ENCODE data around the gene UPK3B.
"Not testable (repeated sequence)": the region's sequence is repeated elsewhere in the genome, so short reads cannot be mapped to it uniquely, and the experiment has no call there.

GRCh38 chr7:76460767-76461166 lies 49.6 kb upstream of the UPK3B start:
- TF ChIP-seq EZH2 (IDR thresholded peaks at IDR 0.05; ENCODE audit: insufficient read depth, low read length) = not testable (repeated sequence)
- TF ChIP-seq, protein P1, sequence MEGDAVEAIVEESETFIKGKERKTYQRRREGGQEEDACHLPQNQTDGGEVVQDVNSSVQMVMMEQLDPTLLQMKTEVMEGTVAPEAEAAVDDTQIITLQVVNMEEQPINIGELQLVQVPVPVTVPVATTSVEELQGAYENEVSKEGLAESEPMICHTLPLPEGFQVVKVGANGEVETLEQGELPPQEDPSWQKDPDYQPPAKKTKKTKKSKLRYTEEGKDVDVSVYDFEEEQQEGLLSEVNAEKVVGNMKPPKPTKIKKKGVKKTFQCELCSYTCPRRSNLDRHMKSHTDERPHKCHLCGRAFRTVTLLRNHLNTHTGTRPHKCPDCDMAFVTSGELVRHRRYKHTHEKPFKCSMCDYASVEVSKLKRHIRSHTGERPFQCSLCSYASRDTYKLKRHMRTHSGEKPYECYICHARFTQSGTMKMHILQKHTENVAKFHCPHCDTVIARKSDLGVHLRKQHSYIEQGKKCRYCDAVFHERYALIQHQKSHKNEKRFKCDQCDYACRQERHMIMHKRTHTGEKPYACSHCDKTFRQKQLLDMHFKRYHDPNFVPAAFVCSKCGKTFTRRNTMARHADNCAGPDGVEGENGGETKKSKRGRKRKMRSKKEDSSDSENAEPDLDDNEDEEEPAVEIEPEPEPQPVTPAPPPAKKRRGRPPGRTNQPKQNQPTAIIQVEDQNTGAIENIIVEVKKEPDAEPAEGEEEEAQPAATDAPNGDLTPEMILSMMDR (IDR thresholded peaks at IDR 0.05; ENCODE audit: insufficient read depth, low read depth, low read length) = not testable (repeated sequence)

All from astrocyte (in vitro differentiated cells and primary cell).